Measurements from ENCODE around the gene EZH1.

GRCh38 chr17:42702446-42702845, 42.4 kb downstream of the EZH1 start:
- TF ChIP-seq YY1 (IDR thresholded peaks at IDR 0.05; ENCODE audit: insufficient read depth, insufficient read length) (no peak), SUZ12 (IDR thresholded peaks at IDR 0.05; ENCODE audit: extremely low read depth, insufficient read depth, insufficient read length) (no peak), ZNF274 (IDR thresholded peaks at IDR 0.05; ENCODE audit: low read depth, low read length) (no peak)
